Stomach (tissue), 4 donors: Measurements from ENCODE around the gene PTPRCAP.

ENCODE experiments used
- CTCF ChIP-seq, 7 experiments: fragments of 450-650 bp in 4 of 7; fragments of 200-600 bp in 3 of 7; sonication (generic) in 3 of 7; IDR thresholded peaks; one replicate each; pipeline ENCODE4 v1.5.1; 2016 to 2019; ENCODE audit warnings: antibody characterized with exemption in 7 of 7, control low read depth in 2 of 7, mild to moderate bottlenecking in 1 of 7
- EP300 ChIP-seq: sonication (generic); formaldehyde crosslinking; IDR thresholded peaks from one replicate; pipeline ENCODE4 v1.6.1; 2017; ENCODE audit warnings: antibody characterized with exemption
- POLR2A ChIP-seq, 4 donors: fragments of 450-650 bp; IDR thresholded peaks; one replicate each; pipeline ENCODE4 v1.6.1; 2016; ENCODE audit warnings: antibody characterized with exemption in 4 of 4, control low read depth in 2 of 4, mild to moderate bottlenecking in 1 of 4, moderate library complexity in 1 of 4
- POLR2AphosphoS5 ChIP-seq, 3 donors: sonication (generic); formaldehyde crosslinking; IDR thresholded peaks; one replicate each; pipeline ENCODE4 v1.6.1; 2016; ENCODE audit warnings: antibody characterized with exemption in 3 of 3

DNA sequence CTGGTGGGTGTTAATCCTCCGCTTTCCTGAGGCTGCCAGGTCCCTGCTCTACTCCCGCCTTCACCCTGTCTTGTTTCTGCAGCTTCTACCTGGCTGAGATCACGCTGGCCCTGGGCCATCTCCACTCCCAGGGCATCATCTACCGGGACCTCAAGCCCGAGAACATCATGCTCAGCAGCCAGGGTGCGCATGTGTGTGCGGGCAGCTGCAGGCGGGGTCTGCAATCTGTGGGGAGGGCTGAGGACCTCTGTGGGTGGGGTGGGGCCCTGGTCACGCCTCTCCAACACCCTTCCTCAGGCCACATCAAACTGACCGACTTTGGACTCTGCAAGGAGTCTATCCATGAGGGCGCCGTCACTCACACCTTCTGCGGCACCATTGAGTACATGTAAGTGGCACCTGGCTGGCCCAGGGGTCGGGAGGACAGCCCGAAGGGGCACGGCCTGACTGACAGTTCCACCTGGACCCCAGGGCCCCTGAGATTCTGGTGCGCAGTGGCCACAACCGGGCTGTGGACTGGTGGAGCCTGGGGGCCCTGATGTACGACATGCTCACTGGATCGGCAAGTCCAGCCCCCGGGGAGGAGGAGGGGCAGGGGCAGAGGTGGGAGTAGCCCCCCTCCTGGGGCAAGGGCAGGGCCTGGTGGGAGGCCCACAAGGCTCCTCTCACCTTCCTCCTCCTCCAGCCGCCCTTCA lies 4.7 kb downstream of the PTPRCAP start:
- TF ChIP-seq CTCF (IDR thresholded peaks at IDR 0.05): no peak
- TF ChIP-seq POLR2A (IDR thresholded peaks at IDR 0.05): no peak
- TF ChIP-seq POLR2AphosphoS5 (IDR thresholded peaks at IDR 0.05): no peak
- no peak for TF ChIP-seq EP300
